Activated naive CD8-positive, alpha-beta T cell (primary cell): ENCODE results near the gene NUDCD3.
"Not testable (repeated sequence)": the region's sequence is repeated elsewhere in the genome, so short reads cannot be mapped to it uniquely, and the experiment has no call there.

ENCODE experiments used
- H3K27ac Mint-ChIP-seq: one replicate; pipeline ENCODE4 v1.8.0; 2021; ENCODE audit warnings: mixed read lengths
- H3K27me3 Mint-ChIP-seq: one replicate; pipeline ENCODE4 v1.8.0; 2021; ENCODE audit warnings: mixed read lengths
- H3K36me3 Mint-ChIP-seq: one replicate; pipeline ENCODE4 v1.8.0; 2021; ENCODE audit warnings: mixed read lengths
- H3K4me1 Mint-ChIP-seq: one replicate; pipeline ENCODE4 v1.8.0; 2021; ENCODE audit warnings: low read depth, mixed read lengths
- H3K4me3 Mint-ChIP-seq: one replicate; pipeline ENCODE4 v1.8.0; 2021; ENCODE audit warnings: mild to moderate bottlenecking, mixed read lengths
- H3K9me3 Mint-ChIP-seq: one replicate; pipeline ENCODE4 v1.8.0; 2021; ENCODE audit warnings: low read depth, mixed read lengths

NUDCD3 gene

GRCh38 chr7:44524811-44525388 is 34.4 kb upstream of the NUDCD3 start:
- no peaks in the 10 kb centered on the region for H3K27me3 Mint-ChIP-seq
- H3K9me3 Mint-ChIP-seq, result peaks cover 4% of the 10 kb centered on the region
- H3K36me3 Mint-ChIP-seq, result peaks cover 6% of the 10 kb centered on the region
- no peak overlapping the region for H3K27ac Mint-ChIP-seq
- no peak overlapping the region for H3K4me3 Mint-ChIP-seq
- no peaks in the 10 kb centered on the region for H3K4me1 Mint-ChIP-seq

DNA sequence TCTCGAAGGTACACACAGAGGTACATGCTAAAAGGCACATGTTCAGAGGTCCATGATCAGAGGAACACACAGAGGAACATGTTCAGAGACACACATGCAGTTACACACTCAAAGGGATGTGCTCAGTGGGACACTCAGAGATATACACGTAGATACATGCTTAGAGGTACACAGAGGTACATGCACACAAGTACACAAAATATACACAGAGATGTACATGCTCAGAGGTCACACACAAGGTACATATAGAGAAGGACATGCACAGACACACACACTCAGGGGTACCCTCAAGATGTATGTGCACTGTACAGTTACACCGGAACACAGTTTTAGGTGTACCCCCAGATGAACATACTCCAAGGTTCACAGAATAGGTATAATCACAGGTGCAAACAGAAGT is 31.9 kb upstream of the NUDCD3 start:
- Mint-ChIP-seq H3K27me3 (no peaks in the 10 kb centered on the region), H3K4me1 (no peaks in the 10 kb centered on the region), H3K4me3 (no peak overlapping the region), H3K9me3 (peaks cover 4% of the 10 kb centered on the region), H3K27ac (no peak overlapping the region), H3K36me3 (peaks cover 6% of the 10 kb centered on the region)

DNA sequence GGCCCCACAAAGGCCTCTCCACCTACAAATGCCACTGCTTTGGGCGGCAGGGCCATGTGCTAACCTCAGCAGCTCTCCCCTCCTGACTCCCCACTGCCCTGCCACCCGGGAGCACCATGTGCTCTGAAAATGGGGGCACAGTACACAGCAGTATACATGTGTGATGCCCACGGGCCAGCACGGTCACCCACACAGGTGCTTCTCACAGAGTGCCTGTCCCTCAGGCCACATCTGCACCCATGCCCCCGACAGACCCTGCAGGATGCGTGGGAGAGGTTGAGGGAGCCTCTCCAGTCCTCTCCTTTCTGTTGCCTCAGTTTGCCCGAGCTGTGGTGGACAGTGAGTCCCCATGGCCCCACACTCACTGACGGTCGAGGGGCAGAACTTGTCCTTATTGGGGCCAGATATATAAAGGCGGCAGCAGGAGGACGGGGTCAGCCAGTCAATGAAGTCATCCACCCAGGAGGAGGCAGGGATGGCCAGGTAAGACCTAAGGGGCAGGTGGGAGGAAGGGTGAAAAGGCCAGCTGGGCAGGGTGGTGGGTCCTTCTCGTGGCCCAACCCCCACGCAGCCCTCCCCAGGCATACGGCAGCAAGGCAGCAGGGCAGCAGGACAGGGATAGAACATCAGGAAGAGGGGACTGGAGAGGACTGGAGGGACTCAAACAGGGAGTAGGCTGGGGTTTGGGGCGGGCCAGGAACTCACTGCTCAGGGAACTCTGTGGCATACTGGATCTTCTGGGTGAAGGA is 31.1 kb upstream of the NUDCD3 start:
- Mint-ChIP-seq H3K4me3 (no peak overlapping the region), H3K27me3 (no peaks in the 10 kb centered on the region), H3K36me3 (peaks cover 6% of the 10 kb centered on the region), H3K4me1 (no peaks in the 10 kb centered on the region), H3K27ac (no peak overlapping the region), H3K9me3 (peaks cover 4% of the 10 kb centered on the region)

- no peaks in the 10 kb centered on the region for H3K27me3 Mint-ChIP-seq
- H3K27ac Mint-ChIP-seq, result no peak overlapping the region
- peaks cover 4% of the 10 kb centered on the region for H3K9me3 Mint-ChIP-seq
- H3K4me3 Mint-ChIP-seq, result no peak overlapping the region
- peaks cover 4% of the 10 kb centered on the region for H3K36me3 Mint-ChIP-seq
- no peaks in the 10 kb centered on the region for H3K4me1 Mint-ChIP-seq
Measured at GRCh38 chr7:44520574-44520973, 30.1 kb upstream of the NUDCD3 start.

DNA sequence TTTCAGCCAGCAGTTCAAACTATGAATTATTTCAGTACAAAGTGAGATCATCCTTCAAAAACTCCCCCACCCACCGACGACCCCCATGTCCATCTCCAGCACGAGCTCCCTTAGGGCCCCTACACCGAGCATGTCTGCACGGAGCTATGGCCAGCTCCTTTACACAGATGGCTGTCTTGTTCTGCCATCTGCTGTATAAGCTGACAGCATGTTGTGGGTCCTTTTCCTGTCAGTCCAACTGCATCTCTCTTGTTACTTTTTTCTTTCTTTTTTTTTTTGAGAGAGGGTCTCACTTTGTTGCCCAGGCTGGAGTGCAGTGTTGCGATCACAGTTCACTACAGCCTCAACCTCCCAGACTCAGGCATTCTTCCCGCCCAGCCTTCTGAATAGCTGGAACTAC is 29.1 kb upstream of the NUDCD3 start:
- Mint-ChIP-seq H3K4me3 (no peak overlapping the region), H3K27ac (no peak overlapping the region), H3K9me3 (no peaks in the 10 kb centered on the region), H3K36me3 (no peaks in the 10 kb centered on the region), H3K4me1 (no peaks in the 10 kb centered on the region), H3K27me3 (no peaks in the 10 kb centered on the region)

DNA sequence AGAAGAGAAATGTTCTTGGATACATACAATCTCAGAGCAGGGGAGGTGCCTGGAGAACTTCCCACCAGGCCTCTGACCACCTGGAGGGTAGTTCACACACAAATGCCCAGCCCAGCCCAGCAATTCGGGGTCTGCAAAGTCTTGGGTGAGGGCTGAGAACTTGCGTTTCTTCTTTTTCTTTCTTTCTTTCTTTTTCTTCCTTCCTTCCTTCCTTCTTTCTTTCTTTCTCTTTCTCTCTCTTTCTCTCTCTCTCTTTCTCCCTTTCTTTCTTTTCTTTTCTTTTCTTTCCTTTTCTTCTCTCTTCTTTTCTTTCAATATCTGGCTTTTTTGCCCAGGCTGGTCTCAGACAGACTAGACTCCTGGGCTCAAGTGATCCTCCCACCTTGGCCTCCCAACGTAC is 28.3 kb upstream of the NUDCD3 start:
- no peaks in the 10 kb centered on the region for H3K36me3 Mint-ChIP-seq
- H3K4me1 Mint-ChIP-seq, result no peaks in the 10 kb centered on the region
- H3K4me3 Mint-ChIP-seq, result no peak overlapping the region
- H3K27ac Mint-ChIP-seq, result no peak overlapping the region
- no peaks in the 10 kb centered on the region for H3K27me3 Mint-ChIP-seq
- no peaks in the 10 kb centered on the region for H3K9me3 Mint-ChIP-seq

GRCh38 chr7:44517175-44517574 is 26.7 kb upstream of the NUDCD3 start:
- Mint-ChIP-seq H3K27me3 (no peaks in the 10 kb centered on the region), H3K9me3 (no peaks in the 10 kb centered on the region), H3K27ac (no peak overlapping the region), H3K4me3 (no peak overlapping the region), H3K36me3 (no peaks in the 10 kb centered on the region), H3K4me1 (no peaks in the 10 kb centered on the region)

DNA sequence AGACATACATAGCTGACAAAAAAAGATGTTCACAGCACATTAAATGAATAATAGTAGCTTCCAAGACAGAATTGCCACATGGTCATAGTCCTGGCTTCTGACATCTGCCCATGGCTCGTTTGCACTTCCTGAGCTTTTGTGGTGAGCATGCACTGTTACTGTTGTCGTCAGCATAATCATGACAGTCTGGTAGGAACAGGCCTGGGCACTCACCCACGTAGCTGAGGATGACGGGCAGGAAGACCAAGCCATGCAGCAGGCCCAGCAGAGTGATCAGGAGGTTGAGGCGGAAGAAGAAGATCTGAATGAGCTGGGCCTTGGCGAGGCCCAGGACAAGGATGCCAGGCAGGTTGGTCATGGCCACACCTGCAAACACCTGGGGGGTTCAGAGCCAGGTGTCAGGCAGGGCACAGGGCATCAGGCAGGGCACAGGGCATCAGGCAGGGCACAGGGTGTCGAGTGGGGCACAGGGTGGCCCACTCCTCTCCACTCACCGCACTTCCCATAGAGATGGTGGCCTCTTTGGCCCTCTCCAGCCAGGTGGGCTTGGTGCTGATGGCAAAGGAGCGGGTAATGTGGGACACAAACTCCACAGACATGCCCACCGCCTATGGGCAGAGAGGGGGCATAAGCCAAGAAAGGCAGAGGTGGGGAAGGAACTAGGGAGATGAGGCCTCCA is 25.3 kb upstream of the NUDCD3 start:
- Mint-ChIP-seq H3K4me1 (no peaks in the 10 kb centered on the region), H3K27ac (no peak overlapping the region), H3K27me3 (no peaks in the 10 kb centered on the region), H3K4me3 (no peak overlapping the region), H3K9me3 (no peaks in the 10 kb centered on the region), H3K36me3 (no peaks in the 10 kb centered on the region)

- no peaks in the 10 kb centered on the region for H3K27me3 Mint-ChIP-seq
- peaks cover 6% of the 10 kb centered on the region for H3K36me3 Mint-ChIP-seq
- no peak overlapping the region for H3K27ac Mint-ChIP-seq
- H3K4me1 Mint-ChIP-seq, result peaks cover 6% of the 10 kb centered on the region
- H3K9me3 Mint-ChIP-seq, result no peaks in the 10 kb centered on the region
- no peak overlapping the region for H3K4me3 Mint-ChIP-seq
Measured at GRCh38 chr7:44512736-44513135, 22.3 kb upstream of the NUDCD3 start.

- Mint-ChIP-seq H3K9me3 (no peaks in the 10 kb centered on the region), H3K27me3 (no peaks in the 10 kb centered on the region), H3K27ac (no peak overlapping the region), H3K4me3 (no peak overlapping the region), H3K4me1 (peaks cover 6% of the 10 kb centered on the region), H3K36me3 (peaks cover 6% of the 10 kb centered on the region)
Measured at GRCh38 chr7:44511863-44512468, 21.5 kb upstream of the NUDCD3 start.

DNA sequence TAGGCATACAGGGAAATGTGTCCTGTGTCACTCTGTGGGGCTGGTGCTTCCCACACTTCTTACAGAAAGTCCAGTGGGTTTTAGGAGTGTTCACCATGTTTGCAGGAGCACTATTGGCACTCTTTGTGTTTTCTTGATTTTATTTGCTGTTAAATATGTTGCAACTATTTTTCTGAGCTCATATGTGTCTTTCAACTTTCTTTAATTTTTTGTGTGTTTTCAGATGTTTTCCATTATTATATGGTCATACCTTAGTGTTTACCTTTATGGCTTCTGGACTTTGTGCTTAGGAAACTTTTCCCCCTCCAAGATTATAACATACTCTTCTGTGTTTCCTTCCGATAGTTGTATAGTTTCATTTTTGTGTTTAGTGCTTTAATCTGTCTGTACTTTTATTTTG is 20.8 kb upstream of the NUDCD3 start:
- Mint-ChIP-seq H3K4me3 (no peak overlapping the region), H3K27ac (no peak overlapping the region), H3K4me1 (peaks cover 6% of the 10 kb centered on the region), H3K36me3 (peaks cover 6% of the 10 kb centered on the region), H3K9me3 (no peaks in the 10 kb centered on the region), H3K27me3 (no peaks in the 10 kb centered on the region)

DNA sequence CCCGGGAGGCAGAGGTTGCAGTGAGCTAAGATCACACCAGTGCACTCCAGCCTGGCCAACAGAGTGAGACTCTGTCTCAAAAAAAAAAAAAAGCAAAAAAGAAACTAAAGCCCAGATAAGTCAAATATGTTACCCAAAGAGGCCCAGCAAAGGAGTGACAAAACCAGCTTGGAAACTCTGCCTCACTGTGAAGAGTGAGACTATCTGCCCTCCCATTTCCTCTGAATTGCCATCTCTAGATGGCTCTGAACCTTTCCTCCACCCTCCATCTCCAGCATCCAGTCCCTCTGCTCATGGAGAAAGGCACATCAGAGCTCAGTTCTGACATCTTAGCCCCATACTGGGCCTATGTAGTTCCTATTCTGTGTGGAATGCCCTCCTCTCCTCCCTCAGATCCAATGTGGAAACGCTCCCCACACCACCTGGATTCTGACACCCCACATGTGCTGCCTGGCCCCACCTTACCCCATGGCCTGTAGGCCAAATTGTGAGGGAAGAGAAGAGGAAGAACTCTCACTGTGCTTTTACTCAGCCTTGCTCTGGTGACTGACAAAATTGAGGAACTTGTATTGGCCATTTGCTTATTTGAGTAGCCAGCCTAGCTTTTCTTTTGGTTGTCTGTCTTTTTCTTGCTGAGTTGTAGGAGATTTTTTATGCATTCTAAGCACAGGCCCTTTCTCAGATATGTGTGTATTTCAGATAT is 18.0 kb upstream of the NUDCD3 start:
- Mint-ChIP-seq H3K4me3 (no peak overlapping the region), H3K36me3 (peaks cover 8% of the 10 kb centered on the region), H3K27ac (peak overlapping the region; percentile 69), H3K9me3 (peaks cover 7% of the 10 kb centered on the region), H3K27me3 (no peaks in the 10 kb centered on the region), H3K4me1 (peaks cover 7% of the 10 kb centered on the region)

- H3K27me3 Mint-ChIP-seq, H3K4me3 Mint-ChIP-seq, H3K36me3 Mint-ChIP-seq: not testable (repeated sequence)
Measured at GRCh38 chr7:44506592-44507288, 16.3 kb upstream of the NUDCD3 start.

GRCh38 chr7:44505595-44505994 is 15.1 kb upstream of the NUDCD3 start:
- no peak overlapping the region for H3K27ac Mint-ChIP-seq
- H3K4me1 Mint-ChIP-seq, result peaks cover 7% of the 10 kb centered on the region
- peaks cover 7% of the 10 kb centered on the region for H3K9me3 Mint-ChIP-seq
- peaks cover 8% of the 10 kb centered on the region for H3K36me3 Mint-ChIP-seq
- no peaks in the 10 kb centered on the region for H3K27me3 Mint-ChIP-seq
- H3K4me3 Mint-ChIP-seq, result no peak overlapping the region

More at GRCh38 chr7:44506592-44507288, 16.3 kb upstream of the NUDCD3 start:
- H3K27ac Mint-ChIP-seq, H3K9me3 Mint-ChIP-seq, H3K4me1 Mint-ChIP-seq: not testable (repeated sequence)
